ENCODE measurements around the gene PKD1L1. TPM values are rescaled to one million over a fixed set of nuclear protein-coding genes. Genes with fewer than 3 reads are reported as not detected.
"Not testable (repeated sequence)": the region's sequence is repeated elsewhere in the genome, so short reads cannot be mapped to it uniquely, and the experiment has no call there.

The PKD1L1 gene
- total and polyA plus RNA-seq, 2 experiments from 2014 or later, result 0.15 to 0.54 TPM

DNA sequence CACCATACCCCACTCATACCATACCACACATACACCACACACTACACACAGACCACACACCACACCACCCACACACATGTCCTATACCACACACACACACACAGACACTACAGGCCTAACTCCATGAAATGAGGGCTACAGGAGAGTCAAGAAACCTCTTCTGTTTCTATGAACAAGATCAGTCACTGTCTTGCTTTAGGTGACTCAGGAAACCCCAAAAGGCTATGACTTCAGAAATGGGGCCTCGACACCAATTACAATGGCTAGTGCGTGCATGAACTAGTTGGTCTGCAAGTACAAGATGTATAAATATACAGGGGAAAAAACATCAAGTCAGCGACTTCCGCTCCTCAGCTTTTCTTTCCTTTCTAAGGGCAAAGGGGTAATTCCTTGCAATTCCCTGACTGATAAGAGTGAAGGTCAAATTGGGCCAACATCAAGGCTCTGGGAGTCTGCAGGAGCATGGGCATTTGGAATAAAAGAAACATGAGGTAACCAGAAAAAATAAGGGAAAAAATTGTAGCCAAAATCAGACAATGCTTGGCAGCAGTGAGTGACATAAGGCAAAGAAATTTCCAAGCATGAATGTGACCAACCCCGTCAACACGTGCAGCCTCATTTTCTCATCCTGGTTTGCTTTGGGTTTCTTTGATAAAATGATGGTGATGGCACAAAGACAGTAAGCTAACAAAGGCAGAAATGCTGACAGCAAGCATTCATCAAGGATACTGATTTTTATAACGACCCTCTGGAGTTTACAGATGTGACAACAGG lies 1.5 kb downstream of the PKD1L1 start:
- TF ChIP-seq, protein P1, sequence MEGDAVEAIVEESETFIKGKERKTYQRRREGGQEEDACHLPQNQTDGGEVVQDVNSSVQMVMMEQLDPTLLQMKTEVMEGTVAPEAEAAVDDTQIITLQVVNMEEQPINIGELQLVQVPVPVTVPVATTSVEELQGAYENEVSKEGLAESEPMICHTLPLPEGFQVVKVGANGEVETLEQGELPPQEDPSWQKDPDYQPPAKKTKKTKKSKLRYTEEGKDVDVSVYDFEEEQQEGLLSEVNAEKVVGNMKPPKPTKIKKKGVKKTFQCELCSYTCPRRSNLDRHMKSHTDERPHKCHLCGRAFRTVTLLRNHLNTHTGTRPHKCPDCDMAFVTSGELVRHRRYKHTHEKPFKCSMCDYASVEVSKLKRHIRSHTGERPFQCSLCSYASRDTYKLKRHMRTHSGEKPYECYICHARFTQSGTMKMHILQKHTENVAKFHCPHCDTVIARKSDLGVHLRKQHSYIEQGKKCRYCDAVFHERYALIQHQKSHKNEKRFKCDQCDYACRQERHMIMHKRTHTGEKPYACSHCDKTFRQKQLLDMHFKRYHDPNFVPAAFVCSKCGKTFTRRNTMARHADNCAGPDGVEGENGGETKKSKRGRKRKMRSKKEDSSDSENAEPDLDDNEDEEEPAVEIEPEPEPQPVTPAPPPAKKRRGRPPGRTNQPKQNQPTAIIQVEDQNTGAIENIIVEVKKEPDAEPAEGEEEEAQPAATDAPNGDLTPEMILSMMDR (IDR thresholded peaks at IDR 0.05; ENCODE audit: low read depth, low read length), result no peak
- H3K9me3 ChIP-seq (ENCODE audit: low read depth), result no peaks in the 10 kb centered on the region
- no peak overlapping the region for H3K4me3 ChIP-seq
- H3K4me1 ChIP-seq (ENCODE audit: low read depth), result no peaks in the 10 kb centered on the region
- no peak overlapping the region for H3K27ac ChIP-seq
- DNase-seq (ENCODE audit: low read depth in 1 of 2, low spot score in 1 of 2), result no peak
- no peaks in the 10 kb centered on the region for H3K36me3 ChIP-seq
- no peaks in the 10 kb centered on the region for H3K27me3 ChIP-seq

GRCh38 chr7:47945261-47946015 lies 2.8 kb downstream of the PKD1L1 start:
- no peaks in the 10 kb centered on the region for H3K27me3 ChIP-seq
- H3K36me3 ChIP-seq, result no peaks in the 10 kb centered on the region
- DNase-seq (ENCODE audit: low read depth in 1 of 2, low spot score in 1 of 2), result peak; percentile 75 to 83
- peaks cover 8% of the 10 kb centered on the region for H3K4me1 ChIP-seq (ENCODE audit: low read depth)
- no peak overlapping the region for H3K27ac ChIP-seq
- TF ChIP-seq, protein P1 (IDR thresholded peaks at IDR 0.05; ENCODE audit: low read depth, low read length), result peak; percentile 79
- no peaks in the 10 kb centered on the region for H3K9me3 ChIP-seq (ENCODE audit: low read depth)
- no peak overlapping the region for H3K4me3 ChIP-seq

GRCh38 chr7:47944536-47945260 lies 3.6 kb downstream of the PKD1L1 start:
- Histone ChIP-seq H3K4me1 (ENCODE audit: low read depth) (peaks cover 11% of the 10 kb centered on the region), H3K9me3 (ENCODE audit: low read depth) (no peaks in the 10 kb centered on the region), H3K36me3 (no peaks in the 10 kb centered on the region), H3K27me3 (no peaks in the 10 kb centered on the region), H3K27ac (no peak overlapping the region), H3K4me3 (no peak overlapping the region)
- TF ChIP-seq, protein P1 (IDR thresholded peaks at IDR 0.05; ENCODE audit: low read depth, low read length), result no peak
- DNase-seq (ENCODE audit: low read depth in 1 of 2, low spot score in 1 of 2), result no peak

GRCh38 chr7:47943676-47944474 lies 4.4 kb downstream of the PKD1L1 start:
- Histone ChIP-seq H3K36me3 (no peaks in the 10 kb centered on the region), H3K4me3 (no peak overlapping the region), H3K4me1 (ENCODE audit: low read depth) (peaks cover 11% of the 10 kb centered on the region), H3K27me3 (no peaks in the 10 kb centered on the region), H3K27ac (no peak overlapping the region), H3K9me3 (ENCODE audit: low read depth) (no peaks in the 10 kb centered on the region)
- no peak for DNase-seq (ENCODE audit: low read depth in 1 of 2, low spot score in 1 of 2)
- TF ChIP-seq, protein P1 (IDR thresholded peaks at IDR 0.05; ENCODE audit: low read depth, low read length), result no peak

DNA sequence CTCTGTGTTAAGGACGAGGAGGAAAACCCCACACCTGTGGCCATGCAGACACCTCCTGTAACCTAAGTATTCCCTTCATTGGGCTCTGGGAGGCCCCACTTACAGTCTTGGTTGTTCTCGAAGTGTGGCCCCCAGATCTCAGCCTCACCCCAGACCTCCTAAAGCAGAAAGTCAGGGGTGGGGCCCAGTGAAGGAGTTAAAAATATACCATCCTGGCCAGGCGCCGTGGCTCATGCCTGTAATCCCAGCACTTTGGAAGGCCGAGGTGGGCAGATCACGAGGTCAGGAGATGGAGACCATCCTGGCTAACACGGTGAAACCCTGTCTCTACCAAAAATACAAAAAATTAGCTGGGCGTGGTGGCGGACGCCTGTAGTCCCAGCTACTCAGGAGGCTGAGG lies 5.6 kb downstream of the PKD1L1 start:
- not testable (repeated sequence) for H3K4me3 ChIP-seq; DNase-seq (ENCODE audit: low read depth in 1 of 2, low spot score in 1 of 2); H3K27ac ChIP-seq; H3K9me3 ChIP-seq (ENCODE audit: low read depth); H3K36me3 ChIP-seq; H3K27me3 ChIP-seq
- H3K4me1 ChIP-seq (ENCODE audit: low read depth), result peaks cover 11% of the 10 kb centered on the region
